GM12891 (cell line): ENCODE results near the gene DGCR2.

Source experiments
- POLR2A ChIP-seq: IDR thresholded peaks from 2 replicates; pipeline ENCODE4 v1.6.1; 2011; ENCODE audit warnings: low read depth, low read length, control low read depth
- TAF1 ChIP-seq: IDR thresholded peaks from 2 replicates; pipeline ENCODE4 v1.6.1; 2011; ENCODE audit warnings: low read depth, low read length, control low read depth

- TF ChIP-seq TAF1, result no peak
- TF ChIP-seq POLR2A, result no peak
Observed at GRCh38 chr22:19123936-19124335, 1.7 kb upstream of the DGCR2 start.
